ENCODE measurements around the gene RNFT2.

- TF ChIP-seq POLR2AphosphoS5 (IDR thresholded peaks at IDR 0.05; ENCODE audit: low read depth, low read length) (no peak), CTCF (IDR thresholded peaks at IDR 0.05) (no peak), SIN3A (IDR thresholded peaks at IDR 0.05; ENCODE audit: borderline replicate concordance, insufficient read depth, low read depth, low read length) (no peak), REST (IDR thresholded peaks at IDR 0.05; ENCODE audit: insufficient read depth in 1 of 2, low read depth in 2 of 2, low read length in 1 of 2) (no peak), TCF7L2 (IDR thresholded peaks at IDR 0.05; ENCODE audit: low read depth, low read length) (no peak)
Measured at GRCh38 chr12:116894913-116895312, 156.8 kb downstream of the RNFT2 start.

All from Panc1 (cell line).